NCI-H2107 treated with DMSO at 0.1 percent for 48 hours (cell line): ENCODE measurements around the gene TRPT1.

Source experiments
- DNase-seq: peaks from one replicate; lab custom pipeline; 2025; ENCODE audit not compliant: unreplicated experiment; lab: John Stamatoyannopoulos, UW

TRPT1 gene

GRCh38 chr11:64230985-64231365 lies 5.0 kb upstream of the TRPT1 start:
- DNase-seq: no peak

- DNase-seq: peak; percentile 90
Observed at GRCh38 chr11:64230171-64230984, 4.4 kb upstream of the TRPT1 start, which contains the start of gene DNAJC4. Gene DNAJC4, plus strand, starts transcription at chr11:64230548. Its CDS starts 307 bp downstream, at chr11:64230855.

GRCh38 chr11:64229744-64230170 lies 3.8 kb upstream of the TRPT1 start:
- DNase-seq: no peak

- no peak for DNase-seq
Observed at GRCh38 chr11:64229090-64229743, 3.2 kb upstream of the TRPT1 start.

- no peak for DNase-seq
Observed at GRCh38 chr11:64227405-64227956, 1.5 kb upstream of the TRPT1 start.

- no peak for DNase-seq
Observed at GRCh38 chr11:64226507-64227051, 593 bp upstream of the TRPT1 start.

- no peak for DNase-seq
Observed at GRCh38 chr11:64224891-64225607, 937 bp downstream of the TRPT1 start.

- no peak for DNase-seq
Observed at GRCh38 chr11:64224151-64224890, 1.7 kb downstream of the TRPT1 start.

- DNase-seq: no peak
Observed at GRCh38 chr11:64223001-64223651, 2.9 kb downstream of the TRPT1 start.

GRCh38 chr11:64222651-64223000 lies 3.4 kb downstream of the TRPT1 start:
- DNase-seq: no peak

- no peak for DNase-seq
Observed at GRCh38 chr11:64220798-64221197, 5.2 kb downstream of the TRPT1 start.

- no peak for DNase-seq
Observed at GRCh38 chr11:64220271-64220670, 5.7 kb downstream of the TRPT1 start.

- DNase-seq: no peak
Observed at GRCh38 chr11:64219755-64220154, 6.2 kb downstream of the TRPT1 start.

GRCh38 chr11:64219354-64219684 lies 6.7 kb downstream of the TRPT1 start:
- no peak for DNase-seq

GRCh38 chr11:64218628-64219353 lies 7.2 kb downstream of the TRPT1 start:
- DNase-seq: no peak

- no peak for DNase-seq
Observed at GRCh38 chr11:64216879-64217278, 9.1 kb downstream of the TRPT1 start.

- DNase-seq: no peak
Observed at GRCh38 chr11:64211181-64211872, 14.7 kb downstream of the TRPT1 start.

- DNase-seq: no peak
Observed at GRCh38 chr11:64210301-64211020, 15.5 kb downstream of the TRPT1 start.

GRCh38 chr11:64209563-64209843 lies 16.5 kb downstream of the TRPT1 start:
- DNase-seq: no peak
